HL-60 (cell line): ENCODE results near the gene MCU.

Experiments used
- POLR2AphosphoS5 ChIP-seq: IDR thresholded peaks from 2 replicates; pipeline ENCODE4 v1.6.1; 2012; ENCODE audit warnings: low read depth
- SPI1 ChIP-seq: IDR thresholded peaks from 2 replicates; pipeline ENCODE4 v1.6.1; 2012; ENCODE audit warnings: low read depth, mild to moderate bottlenecking, borderline replicate concordance
- TF ChIP-seq, protein P1 (sequence below): IDR thresholded peaks from one replicate; pipeline ENCODE4 v1.5.1; 2011; ENCODE audit warnings: low read length, control low read depth, inconsistent platforms; ENCODE audit not compliant: insufficient read depth
- TF ChIP-seq, protein P2 (sequence below): IDR thresholded peaks from 2 replicates; pipeline ENCODE4 v1.6.1; 2012; ENCODE audit warnings: low read depth; ENCODE audit not compliant: insufficient replicate concordance

DNA sequence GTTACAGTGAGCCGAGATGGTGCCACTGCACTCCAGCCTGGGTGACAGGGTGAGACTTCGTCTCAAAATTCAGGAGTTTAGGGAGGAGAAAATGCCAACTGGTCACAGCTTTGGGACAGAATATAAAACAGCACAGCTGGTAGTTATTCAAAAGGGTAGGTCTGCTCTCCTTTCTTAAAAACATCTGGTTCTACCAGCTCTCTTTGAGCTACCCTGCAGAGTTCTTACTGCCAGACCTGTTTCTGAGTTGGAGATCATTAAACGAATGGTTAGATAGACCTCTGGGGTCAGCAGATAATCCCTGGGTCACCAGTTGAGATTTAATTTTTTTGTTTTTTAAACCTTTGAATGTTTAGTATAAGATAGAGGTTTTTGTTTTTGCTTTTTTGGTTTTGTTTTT lies 52.6 kb downstream of the MCU start:
- TF ChIP-seq, protein P1, sequence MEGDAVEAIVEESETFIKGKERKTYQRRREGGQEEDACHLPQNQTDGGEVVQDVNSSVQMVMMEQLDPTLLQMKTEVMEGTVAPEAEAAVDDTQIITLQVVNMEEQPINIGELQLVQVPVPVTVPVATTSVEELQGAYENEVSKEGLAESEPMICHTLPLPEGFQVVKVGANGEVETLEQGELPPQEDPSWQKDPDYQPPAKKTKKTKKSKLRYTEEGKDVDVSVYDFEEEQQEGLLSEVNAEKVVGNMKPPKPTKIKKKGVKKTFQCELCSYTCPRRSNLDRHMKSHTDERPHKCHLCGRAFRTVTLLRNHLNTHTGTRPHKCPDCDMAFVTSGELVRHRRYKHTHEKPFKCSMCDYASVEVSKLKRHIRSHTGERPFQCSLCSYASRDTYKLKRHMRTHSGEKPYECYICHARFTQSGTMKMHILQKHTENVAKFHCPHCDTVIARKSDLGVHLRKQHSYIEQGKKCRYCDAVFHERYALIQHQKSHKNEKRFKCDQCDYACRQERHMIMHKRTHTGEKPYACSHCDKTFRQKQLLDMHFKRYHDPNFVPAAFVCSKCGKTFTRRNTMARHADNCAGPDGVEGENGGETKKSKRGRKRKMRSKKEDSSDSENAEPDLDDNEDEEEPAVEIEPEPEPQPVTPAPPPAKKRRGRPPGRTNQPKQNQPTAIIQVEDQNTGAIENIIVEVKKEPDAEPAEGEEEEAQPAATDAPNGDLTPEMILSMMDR = no peak
- TF ChIP-seq POLR2AphosphoS5 (no peak), SPI1 (no peak)
- TF ChIP-seq, protein P2, sequence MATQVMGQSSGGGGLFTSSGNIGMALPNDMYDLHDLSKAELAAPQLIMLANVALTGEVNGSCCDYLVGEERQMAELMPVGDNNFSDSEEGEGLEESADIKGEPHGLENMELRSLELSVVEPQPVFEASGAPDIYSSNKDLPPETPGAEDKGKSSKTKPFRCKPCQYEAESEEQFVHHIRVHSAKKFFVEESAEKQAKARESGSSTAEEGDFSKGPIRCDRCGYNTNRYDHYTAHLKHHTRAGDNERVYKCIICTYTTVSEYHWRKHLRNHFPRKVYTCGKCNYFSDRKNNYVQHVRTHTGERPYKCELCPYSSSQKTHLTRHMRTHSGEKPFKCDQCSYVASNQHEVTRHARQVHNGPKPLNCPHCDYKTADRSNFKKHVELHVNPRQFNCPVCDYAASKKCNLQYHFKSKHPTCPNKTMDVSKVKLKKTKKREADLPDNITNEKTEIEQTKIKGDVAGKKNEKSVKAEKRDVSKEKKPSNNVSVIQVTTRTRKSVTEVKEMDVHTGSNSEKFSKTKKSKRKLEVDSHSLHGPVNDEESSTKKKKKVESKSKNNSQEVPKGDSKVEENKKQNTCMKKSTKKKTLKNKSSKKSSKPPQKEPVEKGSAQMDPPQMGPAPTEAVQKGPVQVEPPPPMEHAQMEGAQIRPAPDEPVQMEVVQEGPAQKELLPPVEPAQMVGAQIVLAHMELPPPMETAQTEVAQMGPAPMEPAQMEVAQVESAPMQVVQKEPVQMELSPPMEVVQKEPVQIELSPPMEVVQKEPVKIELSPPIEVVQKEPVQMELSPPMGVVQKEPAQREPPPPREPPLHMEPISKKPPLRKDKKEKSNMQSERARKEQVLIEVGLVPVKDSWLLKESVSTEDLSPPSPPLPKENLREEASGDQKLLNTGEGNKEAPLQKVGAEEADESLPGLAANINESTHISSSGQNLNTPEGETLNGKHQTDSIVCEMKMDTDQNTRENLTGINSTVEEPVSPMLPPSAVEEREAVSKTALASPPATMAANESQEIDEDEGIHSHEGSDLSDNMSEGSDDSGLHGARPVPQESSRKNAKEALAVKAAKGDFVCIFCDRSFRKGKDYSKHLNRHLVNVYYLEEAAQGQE = no peak
